Thoracic aorta (tissue), 2 donors: Measurements from ENCODE around the gene ZC3HAV1. TPM values are rescaled to one million over a fixed set of nuclear protein-coding genes. Genes with fewer than 3 reads are reported as not detected.
"Not testable (repeated sequence)": the region's sequence is repeated elsewhere in the genome, so short reads cannot be mapped to it uniquely, and the experiment has no call there.

Source experiments
- ATAC-seq: fragments of 150-250 bp; one replicate; pipeline ENCODE4 v1.8.0; 2017; ENCODE audit warnings: low read depth; ENCODE audit not compliant: insufficient number of reproducible peaks, low FRiP score
- DNase-seq: peaks from one replicate; pipeline ENCODE4 v3.0.0-alpha.2; 2020; ENCODE audit warnings: low spot score
- H3K27ac ChIP-seq, 2 donors: fragments of 200-600 bp; sonication (generic); 1 replicate in 1 of 2; 2 replicates in 1 of 2; pipeline ENCODE4 v1.5.1; 2016; ENCODE audit warnings: mild to moderate bottlenecking in 2 of 2, moderate library complexity in 2 of 2
- H3K27me3 ChIP-seq: fragments of 200-600 bp; sonication (generic); replicated peaks from 2 replicates; pipeline ENCODE4 v1.6.0; 2016; ENCODE audit warnings: mild to moderate bottlenecking; ENCODE audit not compliant: insufficient read depth
- H3K36me3 ChIP-seq: fragments of 200-600 bp; sonication (generic); one replicate; pipeline ENCODE4 v1.5.1; 2016
- H3K4me1 ChIP-seq, 2 donors: fragments of 200-600 bp; sonication (generic); 1 replicate in 1 of 2; 2 replicates in 1 of 2; pipeline versions ENCODE4 v1.5.1 to v1.6.0; 2016; ENCODE audit warnings: low read depth in 2 of 2, mild to moderate bottlenecking in 1 of 2; ENCODE audit not compliant: control insufficient read depth in 1 of 2
- H3K4me3 ChIP-seq: fragments of 200-600 bp; sonication (generic); 2 replicates; pipeline ENCODE4 v1.5.1; 2016; ENCODE audit warnings: mild to moderate bottlenecking
- H3K9me3 ChIP-seq: fragments of 200-600 bp; sonication (generic); 2 replicates; pipeline ENCODE4 v1.5.1; 2016
- CTCF ChIP-seq: fragments of 200-600 bp; sonication (generic); IDR thresholded peaks from one replicate; pipeline ENCODE4 v1.5.1; 2019; ENCODE audit warnings: antibody characterized with exemption
- total RNA-seq, 2 donors: library from RNA; depleted of rRNA; stranded (reverse); fragments of >200 nt; gene quantifications; one replicate each; pipeline versions ENCODE4 v1.1.0 to v1.2.3, GENCODE V29; 2016

Gene ZC3HAV1
- total RNA-seq, 2 donors from 2014 or later, result 32.5 to 47.6 TPM

GRCh38 chr7:139078911-139079310 is 30.6 kb downstream of the ZC3HAV1 start:
- no peak for TF ChIP-seq CTCF
- peaks cover 37% of the 10 kb centered on the region for H3K36me3 ChIP-seq
- H3K4me1 ChIP-seq, result peaks cover 0 to 3% of the 10 kb centered on the region in 2 donors
- H3K9me3 ChIP-seq, result no peaks in the 10 kb centered on the region
- no peak overlapping the region for H3K4me3 ChIP-seq
- no peak for DNase-seq
- ATAC-seq, result no peak
- no peaks in the 10 kb centered on the region for H3K27me3 ChIP-seq
- no peak overlapping the region for H3K27ac ChIP-seq

DNA sequence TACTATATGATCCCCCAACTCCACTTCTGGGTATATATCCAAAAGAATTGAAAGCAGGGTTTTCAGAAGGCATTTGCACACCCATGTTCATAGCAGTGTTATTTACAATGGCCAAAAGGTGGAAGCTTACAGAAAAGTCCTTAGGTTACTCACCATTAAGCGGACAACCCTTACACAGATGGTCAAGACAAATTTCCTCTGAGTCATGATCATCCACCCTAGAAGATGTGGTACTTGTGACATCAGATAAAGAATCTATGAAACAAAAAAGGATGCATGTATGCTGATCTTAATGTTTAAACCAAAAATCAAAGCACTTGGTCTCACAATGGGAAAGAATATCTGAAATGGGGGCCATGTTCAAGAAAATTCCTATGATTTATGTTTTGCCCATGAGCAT is 31.1 kb downstream of the ZC3HAV1 start:
- no peaks in the 10 kb centered on the region for H3K27me3 ChIP-seq
- DNase-seq (no peak), ATAC-seq (no peak)
- peaks cover 0 to 3% of the 10 kb centered on the region in 2 donors for H3K4me1 ChIP-seq
- no peak overlapping the region for H3K4me3 ChIP-seq
- no peak overlapping the region for H3K27ac ChIP-seq
- no peaks in the 10 kb centered on the region for H3K9me3 ChIP-seq
- TF ChIP-seq CTCF, result no peak
- H3K36me3 ChIP-seq, result peaks cover 41% of the 10 kb centered on the region

DNA sequence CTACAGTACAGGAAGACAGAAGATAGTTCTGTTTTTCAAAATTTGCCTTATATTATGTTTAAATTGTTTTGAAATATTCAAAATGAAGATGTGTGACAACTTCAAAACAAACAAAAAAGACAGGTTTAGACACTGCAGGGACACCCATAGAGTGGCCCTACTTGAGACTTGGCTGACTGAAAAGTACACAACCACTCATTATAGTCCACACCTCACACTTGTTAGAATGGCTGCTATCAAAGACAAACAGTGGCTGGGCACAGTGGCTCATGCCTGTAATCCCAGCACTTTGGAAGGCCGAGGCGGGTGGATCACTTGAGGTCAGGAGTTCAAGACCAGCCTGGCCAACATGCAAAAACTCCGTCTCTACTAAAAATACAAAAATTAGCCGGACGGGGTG is 31.8 kb downstream of the ZC3HAV1 start:
- not testable (repeated sequence) for H3K4me3 ChIP-seq, DNase-seq, H3K4me1 ChIP-seq, H3K27me3 ChIP-seq, ATAC-seq, H3K27ac ChIP-seq, H3K9me3 ChIP-seq
- H3K36me3 ChIP-seq, result peaks cover 45% of the 10 kb centered on the region

- no peak for ATAC-seq
- H3K9me3 ChIP-seq, result no peaks in the 10 kb centered on the region
- H3K36me3 ChIP-seq, result peaks cover 43% of the 10 kb centered on the region
- no peak overlapping the region for H3K4me3 ChIP-seq
- peaks cover 0 to 3% of the 10 kb centered on the region in 2 donors for H3K4me1 ChIP-seq
- TF ChIP-seq CTCF, result no peak
- H3K27me3 ChIP-seq, result no peaks in the 10 kb centered on the region
- H3K27ac ChIP-seq, result no peak overlapping the region
- DNase-seq, result no peak
These were observed 33.4 kb downstream of the ZC3HAV1 start for GRCh38 chr7:139075871-139076686.

DNA sequence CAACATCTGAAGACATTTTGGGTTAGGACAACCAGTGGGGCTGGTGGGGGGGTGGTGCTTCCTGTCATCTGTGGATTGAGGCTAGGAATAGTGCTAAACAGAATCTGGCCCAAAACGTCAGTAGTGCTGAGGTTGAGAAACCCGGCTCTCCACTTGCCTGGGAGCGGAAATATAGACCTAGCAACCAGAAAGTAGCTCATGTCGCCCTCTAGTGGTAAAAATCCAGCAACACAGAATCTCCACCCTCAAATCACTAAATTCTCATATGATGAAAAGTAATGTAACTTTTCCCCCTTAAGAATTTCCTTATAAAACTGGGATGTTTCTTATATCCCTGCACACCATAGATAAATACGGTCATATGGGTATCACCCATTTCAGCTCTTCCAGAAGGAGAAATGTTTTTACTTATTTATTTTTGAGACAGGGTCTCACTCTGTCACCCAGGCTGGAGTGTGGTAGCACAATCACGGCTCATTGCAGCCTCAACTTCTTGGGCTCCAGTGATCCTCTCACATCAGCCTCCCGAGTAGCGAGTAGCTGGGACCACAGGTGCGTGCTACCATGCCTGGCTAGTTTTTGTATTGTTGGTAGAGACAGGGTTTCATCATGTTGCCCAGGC is 34.4 kb downstream of the ZC3HAV1 start:
- Histone ChIP-seq H3K4me1 (peaks cover 0 to 3% of the 10 kb centered on the region in 2 donors), H3K27ac (peak overlapping the region in 1 of 2 donors; percentile 43), H3K36me3 (peaks cover 38% of the 10 kb centered on the region), H3K4me3 (peak overlapping the region; percentile 34), H3K9me3 (no peaks in the 10 kb centered on the region), H3K27me3 (no peaks in the 10 kb centered on the region)
- TF ChIP-seq CTCF, result peak; percentile 80
- ATAC-seq (peak; percentile 86), DNase-seq (peak; percentile 15)
